ENCODE results near the gene E2F7.

E2F7 gene

GRCh38 chr12:77010691-77011548 lies 54.4 kb downstream of the E2F7 start:
- DNase-seq: peak; percentile 59

GRCh38 chr12:77007476-77007875 lies 57.9 kb downstream of the E2F7 start:
- DNase-seq: no peak

- DNase-seq: no peak
These were observed 59.7 kb downstream of the E2F7 start for GRCh38 chr12:77005611-77006098.

GRCh38 chr12:77003914-77004313 lies 61.5 kb downstream of the E2F7 start:
- no peak for DNase-seq

- DNase-seq: no peak
These were observed 62.1 kb downstream of the E2F7 start for GRCh38 chr12:77003246-77003645.

- DNase-seq: no peak
These were observed 63.0 kb downstream of the E2F7 start for GRCh38 chr12:77002382-77002781.

- no peak for DNase-seq
These were observed 64.1 kb downstream of the E2F7 start for GRCh38 chr12:77001276-77001675.

GRCh38 chr12:76998908-76999556 lies 66.3 kb downstream of the E2F7 start:
- no peak for DNase-seq

- no peak for DNase-seq
These were observed 67.0 kb downstream of the E2F7 start for GRCh38 chr12:76998386-76998785.

- no peak for DNase-seq
These were observed 68.2 kb downstream of the E2F7 start for GRCh38 chr12:76997011-76997780.

GRCh38 chr12:76990716-76991115 lies 74.7 kb downstream of the E2F7 start:
- no peak for DNase-seq

GRCh38 chr12:76984566-76984965 lies 80.8 kb downstream of the E2F7 start:
- DNase-seq: no peak

- no peak for DNase-seq
These were observed 81.9 kb downstream of the E2F7 start for GRCh38 chr12:76983420-76983819.

- DNase-seq: no peak
These were observed 85.2 kb downstream of the E2F7 start for GRCh38 chr12:76980196-76980595.

GRCh38 chr12:76976777-76977382 lies 88.5 kb downstream of the E2F7 start:
- DNase-seq: no peak
